Smooth muscle cell (in vitro differentiated cells): Measurements from ENCODE around the gene AGAP1. TPM values are rescaled to one million over a fixed set of nuclear protein-coding genes. Genes with fewer than 3 reads are reported as not detected.

Experiments
- DNase-seq: peaks from one replicate; lab custom pipeline; 2025; ENCODE audit not compliant: unreplicated experiment; lab: John Stamatoyannopoulos, UW
- H2AFZ ChIP-seq: fragments of 200-600 bp; sonication (generic); 2 replicates; pipeline ENCODE4 v1.6.0; 2016; ENCODE audit warnings: antibody characterized with exemption, low read depth, mild to moderate bottlenecking
- H3F3A ChIP-seq: fragments of 200-600 bp; sonication (generic); 2 replicates; pipeline ENCODE4 v1.6.0; 2017; ENCODE audit warnings: antibody characterized with exemption, low read depth
- H3K27ac ChIP-seq: fragments of 200-600 bp; sonication (generic); 2 replicates; pipeline ENCODE4 v1.5.1; 2016; ENCODE audit warnings: low read depth, mild to moderate bottlenecking
- H3K27me3 ChIP-seq: fragments of 200-600 bp; sonication (generic); 2 replicates; pipeline ENCODE4 v1.6.1; 2016; ENCODE audit warnings: low read depth, mild to moderate bottlenecking
- H3K36me3 ChIP-seq: fragments of 200-600 bp; sonication (generic); 2 replicates; pipeline ENCODE4 v1.5.1; 2016; ENCODE audit warnings: low read depth
- H3K4me1 ChIP-seq: fragments of 200-600 bp; sonication (generic); 2 replicates; pipeline ENCODE4 v1.5.1; 2016; ENCODE audit warnings: low read depth
- H3K4me2 ChIP-seq: fragments of 200-600 bp; sonication (generic); 2 replicates; pipeline ENCODE4 v1.6.0; 2016; ENCODE audit warnings: mild to moderate bottlenecking
- H3K4me3 ChIP-seq: fragments of 200-600 bp; sonication (generic); 2 replicates; pipeline ENCODE4 v1.5.1; 2016; ENCODE audit warnings: mild to moderate bottlenecking
- H3K79me2 ChIP-seq: fragments of 200-600 bp; sonication (generic); 2 replicates; pipeline ENCODE4 v1.6.0; 2016; ENCODE audit warnings: low read depth, mild to moderate bottlenecking
- H3K9ac ChIP-seq: fragments of 200-600 bp; sonication (generic); 2 replicates; pipeline ENCODE4 v1.6.0; 2016; ENCODE audit warnings: low read depth
- H3K9me3 ChIP-seq: fragments of 200-600 bp; sonication (generic); replicated peaks from 2 replicates; pipeline ENCODE4 v1.5.1; 2016; ENCODE audit warnings: low read depth
- H4K20me1 ChIP-seq: fragments of 200-600 bp; sonication (generic); 2 replicates; pipeline ENCODE4 v1.6.0; 2016; ENCODE audit warnings: low read depth
- CTCF ChIP-seq: fragments of 200-600 bp; sonication (generic); IDR thresholded peaks from 2 replicates; pipeline ENCODE4 v1.5.1; 2017; ENCODE audit warnings: borderline replicate concordance, mild to moderate bottlenecking, antibody characterized with exemption; ENCODE audit not compliant: insufficient read depth, poor library complexity, severe bottlenecking
- WGBS: methylation state at CpG from one replicate; pipeline ENCODE4 v1.1.7; 2016; ENCODE audit warnings: low lambda C conversion rate; 5-methylcytosine and 5-hydroxymethylcytosine counted together
- polyA plus RNA-seq: library from polyadenylated mRNA; unstranded; fragments of >200 nt; fragmentation: Nextera tagmentation; extraction: Ambion mirVana; gene quantifications from 2 replicates; pipeline ENCODE4 v1.2.1, GENCODE V29; 2016
- total RNA-seq: library from RNA; depleted of rRNA; stranded (reverse); fragments of >200 nt; gene quantifications from 2 replicates; pipeline ENCODE4 v1.2.3, GENCODE V29; 2014

AGAP1 gene
- total and polyA plus RNA-seq, 2 experiments from 2014 or later = 3.9 to 9.8 TPM

- no peaks in the 10 kb centered on the region for H3K9me3 ChIP-seq
- H3K4me3 ChIP-seq = no peak overlapping the region
- no peaks in the 10 kb centered on the region for H3K4me1 ChIP-seq
- no peak overlapping the region for H3K4me2 ChIP-seq
- 95% methylated on average over 15 of the region's 15 CpGs for WGBS
- H3K27me3 ChIP-seq = no peaks in the 10 kb centered on the region
- no peak overlapping the region for H2AFZ ChIP-seq
- H3K27ac ChIP-seq = no peak overlapping the region
- no peak for DNase-seq
- H3F3A ChIP-seq = no peaks in the 10 kb centered on the region
- no peak overlapping the region for H3K9ac ChIP-seq
- H3K36me3 ChIP-seq = no peaks in the 10 kb centered on the region
- H4K20me1 ChIP-seq = peaks cover 100% of the 10 kb centered on the region
- peaks cover 30% of the 10 kb centered on the region for H3K79me2 ChIP-seq
- TF ChIP-seq CTCF = no peak
Observed at GRCh38 chr2:235692671-235693171, 198.9 kb downstream of the AGAP1 start.

- Histone ChIP-seq H3K79me2 (peaks cover 36% of the 10 kb centered on the region), H3K36me3 (no peaks in the 10 kb centered on the region), H3K27ac (no peak overlapping the region), H3K27me3 (no peaks in the 10 kb centered on the region), H4K20me1 (peaks cover 100% of the 10 kb centered on the region), H3K4me1 (no peaks in the 10 kb centered on the region), H3K9ac (no peak overlapping the region), H3F3A (no peaks in the 10 kb centered on the region), H3K9me3 (no peaks in the 10 kb centered on the region), H3K4me3 (no peak overlapping the region), H3K4me2 (no peak overlapping the region), H2AFZ (no peak overlapping the region)
- TF ChIP-seq CTCF = no peak
- DNase-seq = no peak
- 98% methylated on average over 10 of the region's 10 CpGs for WGBS
Observed at GRCh38 chr2:235693279-235693678, 199.4 kb downstream of the AGAP1 start.

- 78% methylated on average over 17 of the region's 17 CpGs for WGBS
- TF ChIP-seq CTCF = no peak
- no peaks in the 10 kb centered on the region for H3K9me3 ChIP-seq
Observed at GRCh38 chr2:235694721-235695601, 201.1 kb downstream of the AGAP1 start.

GRCh38 chr2:235695602-235695895 lies 201.7 kb downstream of the AGAP1 start:
- Histone ChIP-seq H3K9me3 (no peaks in the 10 kb centered on the region), H3K4me2 (no peak overlapping the region), H3K27ac (no peak overlapping the region), H3K79me2 (peaks cover 37% of the 10 kb centered on the region), H3K9ac (no peak overlapping the region), H4K20me1 (peaks cover 100% of the 10 kb centered on the region), H3K4me3 (no peak overlapping the region), H3F3A (no peaks in the 10 kb centered on the region), H3K27me3 (no peaks in the 10 kb centered on the region), H3K4me1 (no peaks in the 10 kb centered on the region), H2AFZ (no peak overlapping the region), H3K36me3 (no peaks in the 10 kb centered on the region)
- no peak for TF ChIP-seq CTCF
- no peak for DNase-seq
- 92% methylated on average over 3 of the region's 3 CpGs for WGBS

More at GRCh38 chr2:235694721-235695601, 201.1 kb downstream of the AGAP1 start:
- no peak for DNase-seq
- Histone ChIP-seq H3K9ac (no peak overlapping the region), H3K36me3 (no peaks in the 10 kb centered on the region), H3K4me2 (no peak overlapping the region), H3K4me1 (no peaks in the 10 kb centered on the region), H3K27ac (no peak overlapping the region), H4K20me1 (peaks cover 100% of the 10 kb centered on the region), H3F3A (no peaks in the 10 kb centered on the region), H3K79me2 (peaks cover 37% of the 10 kb centered on the region), H3K27me3 (no peaks in the 10 kb centered on the region), H2AFZ (no peak overlapping the region), H3K4me3 (no peak overlapping the region)
